Measurements from ENCODE around the gene CNGA2. TPM values are rescaled to one million over a fixed set of nuclear protein-coding genes. Genes with fewer than 3 reads are reported as not detected.

CNGA2 gene
- not detected for total RNA-seq

DNA sequence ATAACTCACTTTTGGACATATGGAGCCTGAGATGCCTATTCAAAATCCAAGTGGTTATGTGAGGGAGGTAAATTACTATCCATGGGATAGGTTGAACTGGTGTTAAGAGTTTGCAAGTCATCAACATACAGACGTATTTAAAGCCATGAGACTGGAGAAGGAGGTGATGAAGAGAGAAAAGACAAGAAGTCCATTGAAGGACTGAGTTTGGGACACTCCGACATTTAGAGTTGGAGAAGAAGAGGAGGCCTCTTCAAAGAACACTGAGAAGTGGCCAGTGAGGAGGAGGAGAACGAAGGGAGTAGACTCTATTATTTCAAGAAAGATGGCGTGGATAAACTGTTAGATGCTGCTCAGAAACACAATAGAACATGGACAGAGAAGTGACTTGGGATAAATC lies at the start of gene CNGA2:
Gene CNGA2, plus strand, starts transcription at position 301 of the 400 bp plus-strand sequence. CDS start 3,738 bp downstream, outside the sequence.
- no peaks in the 10 kb centered on the region for H3K27me3 ChIP-seq
- H3K4me3 ChIP-seq = no peak within 1 kb of the TSS
- H3K9ac ChIP-seq (ENCODE audit: low read depth in 2 of 2, low read length in 2 of 2) = no peak within 1 kb of the TSS
- no peak for DNase-seq
- TF ChIP-seq, protein P1, sequence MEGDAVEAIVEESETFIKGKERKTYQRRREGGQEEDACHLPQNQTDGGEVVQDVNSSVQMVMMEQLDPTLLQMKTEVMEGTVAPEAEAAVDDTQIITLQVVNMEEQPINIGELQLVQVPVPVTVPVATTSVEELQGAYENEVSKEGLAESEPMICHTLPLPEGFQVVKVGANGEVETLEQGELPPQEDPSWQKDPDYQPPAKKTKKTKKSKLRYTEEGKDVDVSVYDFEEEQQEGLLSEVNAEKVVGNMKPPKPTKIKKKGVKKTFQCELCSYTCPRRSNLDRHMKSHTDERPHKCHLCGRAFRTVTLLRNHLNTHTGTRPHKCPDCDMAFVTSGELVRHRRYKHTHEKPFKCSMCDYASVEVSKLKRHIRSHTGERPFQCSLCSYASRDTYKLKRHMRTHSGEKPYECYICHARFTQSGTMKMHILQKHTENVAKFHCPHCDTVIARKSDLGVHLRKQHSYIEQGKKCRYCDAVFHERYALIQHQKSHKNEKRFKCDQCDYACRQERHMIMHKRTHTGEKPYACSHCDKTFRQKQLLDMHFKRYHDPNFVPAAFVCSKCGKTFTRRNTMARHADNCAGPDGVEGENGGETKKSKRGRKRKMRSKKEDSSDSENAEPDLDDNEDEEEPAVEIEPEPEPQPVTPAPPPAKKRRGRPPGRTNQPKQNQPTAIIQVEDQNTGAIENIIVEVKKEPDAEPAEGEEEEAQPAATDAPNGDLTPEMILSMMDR (IDR thresholded peaks at IDR 0.05) = no peak
- no peaks in the 10 kb centered on the region for H3K9me3 ChIP-seq
- no peaks in the 10 kb centered on the region for H3K36me3 ChIP-seq
- intact Hi-C loops (cut with DNase I) = no loop called here
- no peak within 1 kb of the TSS for H3K27ac ChIP-seq
- no peaks in the 10 kb centered on the region for H3K4me1 ChIP-seq

DNA sequence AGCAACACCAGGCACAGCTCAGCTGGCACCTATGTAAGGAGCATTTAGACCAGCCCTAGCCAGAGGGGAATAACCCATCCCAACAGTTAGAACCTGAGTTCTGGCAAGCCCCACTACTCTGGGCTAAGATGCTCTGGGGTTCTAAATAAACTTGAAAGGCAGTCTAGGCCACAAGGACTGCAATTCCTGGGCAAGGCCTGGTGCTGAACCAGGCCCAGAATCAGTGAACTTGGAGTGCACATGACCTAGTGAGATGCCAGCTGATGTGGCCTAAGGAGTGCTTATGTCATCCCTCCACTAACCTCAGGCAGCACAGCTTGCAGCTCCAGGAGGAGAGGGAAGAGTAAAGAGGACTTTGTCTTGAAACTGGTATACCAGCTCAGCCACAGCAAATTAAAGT lies 46.9 kb upstream of the CNGA2 start:
- no peak for DNase-seq
- Histone ChIP-seq H3K4me1 (no peaks in the 10 kb centered on the region), H3K9me3 (no peaks in the 10 kb centered on the region), H3K27me3 (no peaks in the 10 kb centered on the region), H3K27ac (no peak overlapping the region), H3K9ac (ENCODE audit: low read depth in 2 of 2, low read length in 2 of 2) (no peak overlapping the region), H3K36me3 (no peaks in the 10 kb centered on the region), H3K4me3 (no peak overlapping the region)
- TF ChIP-seq, protein P1 (IDR thresholded peaks at IDR 0.05) = no peak
- intact Hi-C loops (cut with DNase I) = no loop called here

DNA sequence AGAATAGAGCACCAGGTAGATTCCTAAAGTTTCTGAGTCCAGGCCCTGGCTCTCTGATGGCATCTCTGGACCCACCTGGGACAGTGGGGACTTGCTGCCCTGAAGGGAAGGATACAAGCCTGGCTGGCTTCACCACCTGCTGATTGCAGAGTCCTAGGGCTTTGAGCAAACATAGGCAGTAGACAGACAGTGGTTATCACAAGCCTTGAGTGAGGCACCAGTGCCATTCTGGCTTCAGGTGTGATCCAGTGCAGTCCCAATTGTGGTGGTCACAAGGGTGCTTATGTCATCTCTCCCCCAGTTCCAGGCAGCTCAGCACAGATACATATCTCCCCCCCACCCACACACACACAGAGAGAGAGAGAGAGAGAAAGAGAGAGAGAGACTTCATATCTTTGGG lies 45.9 kb upstream of the CNGA2 start:
- no peak for DNase-seq
- Histone ChIP-seq H3K9ac (ENCODE audit: low read depth in 2 of 2, low read length in 2 of 2) (no peak overlapping the region), H3K4me3 (no peak overlapping the region), H3K36me3 (no peaks in the 10 kb centered on the region), H3K4me1 (no peaks in the 10 kb centered on the region), H3K9me3 (no peaks in the 10 kb centered on the region), H3K27ac (no peak overlapping the region), H3K27me3 (no peaks in the 10 kb centered on the region)
- TF ChIP-seq, protein P1 (IDR thresholded peaks at IDR 0.05) = no peak
- intact Hi-C loops (cut with DNase I) = no loop called here

DNA sequence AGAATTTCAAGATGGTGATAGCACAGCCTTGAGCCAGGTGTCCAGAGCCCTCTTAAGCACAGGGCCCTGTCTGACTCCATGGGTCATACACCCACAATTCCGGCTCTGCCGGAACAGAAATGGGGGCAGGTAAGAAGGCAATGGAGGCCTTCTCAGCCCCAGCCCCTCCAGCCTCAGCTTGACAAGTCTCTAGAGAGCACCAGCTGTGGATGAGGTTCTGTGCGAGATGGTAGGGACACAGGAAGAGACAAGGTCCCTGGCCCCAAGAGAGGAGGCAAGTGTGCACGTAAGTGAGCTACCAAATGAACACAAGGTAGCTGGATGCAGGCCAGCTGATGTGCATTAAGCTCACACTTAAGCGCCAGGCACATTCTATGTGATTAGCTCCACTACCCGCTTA lies 41.7 kb upstream of the CNGA2 start:
- H3K27me3 ChIP-seq = no peaks in the 10 kb centered on the region
- intact Hi-C loops (cut with DNase I) = no loop called here
- no peaks in the 10 kb centered on the region for H3K9me3 ChIP-seq
- H3K4me1 ChIP-seq = no peaks in the 10 kb centered on the region
- H3K9ac ChIP-seq (ENCODE audit: low read depth in 2 of 2, low read length in 2 of 2) = no peak overlapping the region
- no peak overlapping the region for H3K27ac ChIP-seq
- TF ChIP-seq, protein P1 (IDR thresholded peaks at IDR 0.05) = no peak
- H3K36me3 ChIP-seq = no peaks in the 10 kb centered on the region
- DNase-seq = no peak
- H3K4me3 ChIP-seq = no peak overlapping the region

DNA sequence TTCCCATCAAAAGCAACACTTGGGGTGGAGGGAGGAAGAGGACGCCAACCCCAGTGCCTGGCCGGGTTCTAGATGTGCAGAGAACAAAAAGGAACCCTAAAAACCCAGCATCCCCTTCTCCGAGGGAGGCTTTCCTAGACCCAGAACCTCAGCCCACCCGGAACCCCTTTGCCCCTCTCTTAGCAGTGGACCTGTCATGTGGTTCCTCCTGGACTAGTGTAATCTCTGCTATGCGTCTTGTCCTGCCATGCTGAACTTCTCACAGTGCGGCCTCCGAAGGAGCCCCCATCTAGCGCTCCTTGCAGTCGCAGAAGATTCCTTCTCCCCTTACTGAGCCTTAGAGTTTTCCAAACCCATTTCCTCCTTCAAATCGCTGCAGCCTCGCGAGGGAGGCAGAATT lies 40.4 kb upstream of the CNGA2 start:
- Histone ChIP-seq H3K9ac (ENCODE audit: low read depth in 2 of 2, low read length in 2 of 2) (no peak overlapping the region), H3K36me3 (no peaks in the 10 kb centered on the region), H3K9me3 (no peaks in the 10 kb centered on the region), H3K27ac (no peak overlapping the region), H3K27me3 (no peaks in the 10 kb centered on the region), H3K4me3 (no peak overlapping the region), H3K4me1 (no peaks in the 10 kb centered on the region)
- no peak for DNase-seq
- intact Hi-C loops (cut with DNase I) = no loop called here
- TF ChIP-seq, protein P1 (IDR thresholded peaks at IDR 0.05) = no peak
